GM18498 (cell line): ENCODE measurements around the gene PDLIM5.

Experiments
- ATAC-seq: cut with Tn5 transposase; IDR thresholded peaks from one replicate; pipeline ENCODE4 v1.9.1; 2021; ENCODE audit warnings: mild to moderate bottlenecking, moderate library complexity; ENCODE audit not compliant: unreplicated experiment

Gene PDLIM5

DNA sequence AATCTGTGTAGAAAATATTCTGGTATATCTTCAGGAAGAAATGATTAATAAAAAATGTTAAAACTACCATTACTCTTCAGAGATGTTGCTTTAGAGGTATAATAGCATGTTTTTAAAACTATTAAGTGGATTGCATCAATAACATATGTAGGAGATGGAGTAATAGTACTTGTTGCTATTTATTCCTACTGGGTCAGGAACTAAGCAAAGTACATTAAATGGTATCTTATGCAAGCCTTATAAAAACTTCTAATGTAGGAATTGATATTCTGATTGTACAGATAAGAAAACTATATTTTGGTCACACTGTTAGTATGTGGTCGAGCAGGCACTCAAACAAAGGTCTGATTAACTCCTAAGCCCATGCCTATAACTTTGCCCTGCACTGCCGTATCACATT is 31.4 kb upstream of the PDLIM5 start:
- no peak for ATAC-seq

DNA sequence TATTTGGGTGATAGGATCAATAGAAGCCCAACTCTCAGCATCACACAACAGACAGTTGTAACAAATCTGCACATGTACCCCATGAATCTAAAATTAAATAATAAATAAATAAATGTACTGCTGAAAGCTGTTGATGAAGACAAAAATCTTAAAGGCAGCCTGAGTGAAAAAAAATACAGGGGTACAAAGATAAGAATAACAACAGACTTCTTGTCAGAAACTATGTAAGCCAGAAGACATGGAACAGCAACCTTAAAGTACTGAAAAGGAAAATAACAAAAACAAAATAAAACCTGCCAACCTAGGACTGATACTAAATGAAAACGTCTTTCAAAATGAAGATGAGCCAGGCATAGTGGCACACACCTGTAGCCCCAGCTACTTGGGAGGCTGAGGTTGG is 25.0 kb upstream of the PDLIM5 start:
- no peak for ATAC-seq

DNA sequence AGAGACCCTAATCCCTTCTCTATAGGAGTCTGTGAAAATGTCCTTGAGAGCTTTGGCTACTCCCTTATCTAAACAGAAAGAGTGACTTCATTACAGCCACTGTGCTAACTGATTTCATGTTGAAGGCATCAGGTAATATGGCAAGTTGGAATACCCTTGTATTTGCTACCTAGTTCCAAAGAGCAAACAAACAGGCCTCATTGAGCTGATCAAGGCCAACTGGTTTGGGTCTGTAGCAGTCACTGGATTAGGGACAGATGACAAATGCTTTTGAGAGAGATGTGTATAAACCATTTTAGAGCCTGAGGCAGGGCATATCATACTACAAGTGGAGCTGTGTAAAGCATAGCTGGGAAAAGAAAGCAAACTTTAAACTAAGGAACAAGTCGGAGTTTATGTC is 22.9 kb upstream of the PDLIM5 start:
- no peak for ATAC-seq

DNA sequence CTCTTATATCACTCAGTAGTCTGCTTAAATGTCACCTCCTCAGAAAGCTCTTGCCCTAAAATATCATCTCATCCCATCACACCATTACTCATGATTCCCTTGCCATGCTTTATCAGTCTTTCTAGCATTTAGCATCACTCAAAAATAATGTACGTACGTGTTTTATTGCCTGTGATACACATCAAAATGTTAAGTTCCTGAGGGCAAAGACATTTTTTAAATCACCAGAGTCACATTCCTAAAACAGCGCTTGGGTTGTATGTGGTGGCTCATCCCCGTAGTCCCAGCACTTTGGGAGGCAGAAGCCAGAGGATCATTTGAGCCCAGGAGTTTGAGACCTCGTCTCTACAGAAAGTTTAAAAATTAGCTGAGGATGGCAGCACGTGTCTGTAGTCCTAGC is 21.3 kb upstream of the PDLIM5 start:
- ATAC-seq = no peak

DNA sequence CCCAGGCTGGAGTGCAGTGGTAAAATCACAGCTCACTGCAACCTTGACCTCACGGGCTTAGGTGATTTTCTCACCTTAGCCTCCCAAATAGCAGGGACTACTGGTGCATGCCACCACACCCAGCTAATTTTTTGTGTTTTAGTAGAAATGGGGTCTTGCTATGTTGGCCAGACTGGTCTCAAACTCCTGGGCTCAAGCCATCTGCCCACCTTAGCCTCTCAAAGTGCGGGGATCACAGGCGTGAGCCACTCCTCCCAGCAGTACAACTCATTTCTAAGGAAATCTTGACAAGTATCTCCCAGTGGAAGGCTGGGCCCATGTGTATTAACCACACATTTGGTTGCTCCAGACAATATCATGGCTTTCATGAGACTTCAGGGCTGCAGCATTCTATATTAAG is 20.4 kb upstream of the PDLIM5 start:
- ATAC-seq = no peak

DNA sequence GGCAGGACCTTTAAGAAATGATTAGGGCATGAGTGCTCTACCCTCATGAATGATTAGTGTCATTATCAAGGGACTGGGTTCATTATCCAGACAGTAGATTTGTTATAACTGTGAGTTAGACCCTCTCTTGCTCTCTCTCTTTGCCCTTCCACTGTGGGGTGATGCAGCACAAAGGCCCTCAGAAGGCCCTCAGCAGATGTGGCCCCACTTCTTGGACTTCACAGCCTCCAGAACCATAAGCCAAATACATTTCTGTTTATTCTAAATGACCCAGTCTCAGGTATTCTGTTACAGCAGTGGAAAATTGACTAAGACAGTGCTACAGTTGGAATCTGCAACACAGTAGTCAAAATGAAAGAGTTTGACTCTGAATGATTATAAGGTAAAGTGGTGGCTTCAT is 17.2 kb upstream of the PDLIM5 start:
- no peak for ATAC-seq

DNA sequence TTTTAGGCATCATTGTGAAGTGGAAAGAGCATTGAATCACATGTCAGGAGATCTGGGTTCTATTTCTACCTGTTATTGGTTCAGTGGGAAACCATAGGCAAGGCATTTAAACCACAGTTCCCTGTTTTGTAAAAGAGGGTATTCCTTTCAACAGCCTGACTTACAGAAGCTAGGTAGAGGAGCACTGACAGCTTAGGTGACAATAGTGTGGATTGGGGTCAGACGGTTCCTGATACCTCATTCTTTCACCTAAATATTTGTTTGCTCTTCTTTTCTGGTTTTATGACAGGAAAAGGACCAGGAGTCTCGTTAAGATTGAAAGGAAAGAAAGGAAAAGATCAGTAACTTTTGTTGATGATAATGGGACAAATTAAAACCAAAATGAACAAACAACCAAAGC is 15.9 kb upstream of the PDLIM5 start:
- no peak for ATAC-seq

DNA sequence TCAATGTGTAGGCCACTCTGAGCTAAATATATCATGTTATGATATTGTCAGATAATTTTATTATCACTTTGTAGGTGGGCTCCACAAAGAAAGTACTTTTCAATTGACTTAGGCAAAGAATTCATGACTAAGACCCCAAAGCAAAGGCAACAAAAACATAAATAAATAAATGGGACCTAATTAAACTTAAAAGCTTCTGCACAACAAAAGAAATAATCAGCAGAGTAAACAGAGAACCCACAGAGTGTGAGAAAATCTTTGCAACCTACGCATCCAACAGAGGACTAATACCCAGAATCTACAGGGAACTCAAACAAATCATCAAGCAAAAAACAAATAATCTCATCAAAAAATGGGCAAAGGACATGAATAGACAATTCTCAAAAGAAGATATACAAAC is 15.2 kb upstream of the PDLIM5 start:
- ATAC-seq = no peak

DNA sequence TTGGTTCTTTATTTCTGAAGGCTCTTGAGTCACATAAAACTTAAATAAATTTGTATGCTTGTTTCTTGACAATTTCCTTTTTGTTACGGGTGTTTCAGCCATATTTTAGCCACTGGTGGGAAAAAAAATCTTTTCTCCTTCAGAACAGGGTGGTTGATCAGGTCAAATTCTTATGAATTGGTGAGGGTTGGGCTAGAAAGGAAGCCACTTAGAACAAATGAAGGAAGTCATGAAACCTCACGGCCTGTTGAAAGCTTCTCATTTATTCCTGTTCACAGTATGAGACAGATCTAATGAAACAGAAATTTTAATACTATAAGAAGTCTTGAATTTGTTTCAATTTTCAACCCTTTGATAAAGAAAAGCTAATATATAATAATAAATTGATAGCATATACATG is 12.1 kb upstream of the PDLIM5 start:
- ATAC-seq = no peak

DNA sequence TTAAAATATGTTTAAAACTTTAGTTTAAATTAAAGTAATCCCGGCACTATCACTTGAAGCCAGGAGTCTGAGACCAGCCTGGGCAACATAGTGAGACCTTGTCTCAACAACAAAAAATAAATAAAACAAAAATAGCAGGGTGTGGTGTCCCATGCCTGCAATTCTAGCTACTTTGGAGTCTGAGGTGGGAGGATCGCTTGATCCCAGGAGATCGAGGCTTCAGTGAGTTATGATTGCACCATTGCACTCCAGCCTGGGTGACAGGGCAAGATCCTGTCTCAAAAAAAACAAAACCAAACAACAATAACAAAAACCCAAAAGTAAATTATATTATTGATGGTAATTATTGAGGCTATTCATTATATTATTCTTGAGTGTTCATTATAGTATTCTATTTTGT is 9.9 kb upstream of the PDLIM5 start:
- ATAC-seq = no peak

DNA sequence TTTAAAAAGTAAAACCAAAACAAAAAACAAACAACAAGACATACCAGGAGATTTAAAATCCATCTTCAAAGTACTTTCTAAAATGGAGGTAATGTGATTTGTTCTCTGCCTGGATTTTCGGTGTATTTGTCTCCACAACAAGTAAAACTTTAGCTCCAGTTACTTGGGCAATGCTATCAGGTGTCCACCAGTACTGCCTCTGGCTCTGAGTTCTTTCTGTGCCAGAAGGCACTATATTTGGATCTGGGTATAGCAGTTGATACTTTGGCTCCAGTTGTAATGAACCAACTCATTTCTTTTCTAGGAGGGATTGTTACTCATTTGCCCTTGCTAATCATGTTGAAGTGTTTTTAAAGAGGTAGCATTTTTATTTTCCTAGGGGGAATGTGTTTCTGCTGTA is 9.5 kb upstream of the PDLIM5 start:
- no peak for ATAC-seq

DNA sequence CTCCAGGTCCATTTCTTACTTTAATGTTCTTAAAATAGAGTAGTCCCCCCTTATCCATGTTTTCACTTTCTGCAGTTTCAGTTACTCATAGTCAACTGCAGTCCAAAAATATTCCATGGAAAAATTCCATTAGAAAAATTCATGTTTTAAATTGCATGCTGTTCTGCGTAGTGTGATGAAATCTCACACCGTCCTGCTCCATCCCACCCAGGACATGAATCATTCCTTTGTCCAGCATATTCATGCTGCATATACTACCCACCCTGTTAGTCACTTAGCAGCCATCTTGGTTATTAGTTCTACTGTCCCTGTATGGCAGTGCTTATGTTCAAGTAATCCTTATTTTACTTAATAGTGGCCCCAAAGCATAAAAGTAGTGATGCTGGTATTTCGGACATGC is 5.4 kb upstream of the PDLIM5 start:
- ATAC-seq = no peak

DNA sequence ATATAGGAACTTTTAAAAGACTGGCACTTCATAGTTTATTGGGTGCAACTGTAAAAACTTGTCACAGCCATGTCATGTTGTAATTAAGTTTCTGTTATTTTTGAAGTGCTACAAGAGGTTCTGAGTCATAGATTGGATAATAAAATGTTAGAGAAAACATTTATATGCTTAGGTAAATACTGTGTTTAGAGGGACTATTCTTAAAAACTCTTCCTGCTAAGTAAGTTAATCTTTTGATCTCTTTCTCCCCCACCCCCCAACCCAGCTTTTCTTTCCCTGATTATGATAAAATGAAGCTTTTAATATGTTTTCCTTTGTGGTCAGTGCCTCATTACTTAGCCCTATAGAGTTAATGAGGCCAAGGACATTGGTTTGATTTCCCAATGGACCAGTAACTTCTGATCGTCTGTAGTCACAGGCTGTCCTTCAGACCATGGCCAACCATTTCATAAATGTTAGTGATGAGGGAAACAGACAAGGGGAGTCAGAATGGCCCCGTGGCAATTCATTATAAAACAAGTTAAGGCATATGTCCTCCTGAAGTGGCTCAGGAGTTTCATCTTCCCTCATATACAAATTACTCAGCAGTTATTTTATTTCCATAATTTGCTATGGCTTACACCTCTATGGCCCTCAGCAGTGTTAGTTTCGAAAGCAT is 3.9 kb upstream of the PDLIM5 start:
- no peak for ATAC-seq

DNA sequence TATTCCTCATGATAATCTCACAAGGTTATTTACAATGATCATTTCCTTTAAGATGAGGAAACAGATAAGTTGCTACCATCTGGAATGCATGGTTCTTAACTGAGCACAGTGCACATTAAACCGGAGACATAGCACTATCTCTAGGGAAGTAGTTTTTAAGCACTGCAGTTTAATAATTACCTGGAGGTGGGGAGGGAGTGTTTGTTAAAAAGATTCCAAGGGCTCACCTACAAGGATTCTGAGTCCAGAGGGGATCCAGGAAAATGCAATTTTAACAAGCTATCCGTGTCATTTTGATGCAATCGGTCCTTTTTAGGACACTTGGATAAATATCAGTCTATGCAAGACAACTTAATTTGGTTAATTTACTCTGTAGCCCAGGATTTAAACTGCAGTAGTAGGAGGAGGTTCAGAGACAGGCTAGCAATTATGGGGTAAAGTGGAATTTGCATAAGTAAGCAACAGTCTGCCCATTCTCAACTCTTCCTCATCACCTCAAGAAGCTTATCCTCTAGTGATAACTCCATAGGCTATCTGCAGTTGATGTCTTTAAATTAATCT is 2.8 kb upstream of the PDLIM5 start:
- no peak for ATAC-seq

DNA sequence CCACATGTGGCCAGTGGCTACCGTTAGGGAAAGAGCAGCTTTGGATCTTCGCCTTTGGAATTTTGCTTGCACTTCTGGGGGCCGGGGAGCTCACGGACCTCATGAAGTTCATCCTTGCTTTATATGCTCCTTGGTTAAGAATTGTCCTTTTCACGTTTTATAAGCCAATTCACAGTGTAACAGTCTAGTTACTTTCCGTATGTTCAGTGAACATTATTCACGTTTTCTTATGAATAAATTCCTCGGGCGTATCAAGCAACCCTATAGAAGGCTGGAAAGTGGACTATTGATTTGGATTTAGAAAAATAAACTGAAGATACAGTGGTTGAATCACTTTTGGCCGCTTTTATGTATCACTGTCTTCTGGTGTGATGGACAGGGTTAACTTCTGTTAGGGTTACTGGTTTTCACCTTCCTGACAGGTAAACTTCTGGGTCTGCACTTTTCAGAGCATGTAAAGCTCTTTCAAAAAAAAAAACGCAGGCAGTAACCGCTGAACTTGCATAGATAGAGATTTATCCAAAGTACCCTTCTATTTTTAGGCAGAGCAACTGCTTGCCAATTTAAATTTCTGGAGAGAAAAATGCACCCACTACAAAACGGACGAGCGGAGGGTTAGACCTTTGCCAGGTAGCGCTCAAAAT is 569 bp upstream of the PDLIM5 start:
- no peak for ATAC-seq

DNA sequence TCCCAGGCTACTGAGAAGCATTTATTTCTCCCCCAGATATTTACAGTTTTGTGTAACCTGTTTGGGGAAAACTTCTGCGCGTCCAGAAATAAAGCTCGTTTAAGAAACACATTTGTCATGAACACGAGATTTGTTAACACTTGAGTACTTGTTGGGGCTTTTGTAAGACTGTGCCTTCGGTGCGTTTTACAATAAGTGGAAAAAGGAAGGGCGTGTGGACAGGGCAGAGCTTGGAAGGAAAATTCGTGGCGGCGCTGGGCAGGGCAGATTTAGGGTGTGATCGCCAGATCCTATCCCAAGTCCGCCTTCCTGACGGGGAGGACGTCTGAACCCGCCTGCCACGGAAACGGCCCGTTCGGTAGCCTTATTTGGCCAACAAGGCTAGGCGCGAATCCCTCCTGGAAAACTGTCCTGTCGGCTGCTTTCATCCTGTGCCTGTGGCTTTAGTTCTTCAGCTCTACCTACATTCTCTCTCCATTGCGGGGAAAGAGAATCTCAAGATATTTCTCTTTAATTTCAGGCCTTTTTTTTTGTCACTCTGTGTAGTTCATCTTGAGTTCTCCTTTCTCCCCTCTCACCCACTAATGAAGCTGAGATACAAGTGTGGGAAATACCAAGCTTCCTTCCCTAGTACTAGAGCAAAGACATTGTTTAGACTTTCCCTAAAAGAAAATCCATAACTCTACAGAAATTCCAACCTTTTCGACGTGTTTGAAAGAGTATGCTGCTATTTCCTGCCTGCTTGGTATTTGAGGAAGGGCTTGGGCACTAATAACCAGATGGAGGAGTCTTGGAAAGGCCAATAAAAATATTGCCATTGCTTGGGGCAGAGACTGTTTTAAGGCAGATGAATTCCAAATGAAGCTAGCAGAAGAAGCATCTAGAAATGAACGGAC is 982 bp downstream of the PDLIM5 start:
- peak; percentile 14 for ATAC-seq

DNA sequence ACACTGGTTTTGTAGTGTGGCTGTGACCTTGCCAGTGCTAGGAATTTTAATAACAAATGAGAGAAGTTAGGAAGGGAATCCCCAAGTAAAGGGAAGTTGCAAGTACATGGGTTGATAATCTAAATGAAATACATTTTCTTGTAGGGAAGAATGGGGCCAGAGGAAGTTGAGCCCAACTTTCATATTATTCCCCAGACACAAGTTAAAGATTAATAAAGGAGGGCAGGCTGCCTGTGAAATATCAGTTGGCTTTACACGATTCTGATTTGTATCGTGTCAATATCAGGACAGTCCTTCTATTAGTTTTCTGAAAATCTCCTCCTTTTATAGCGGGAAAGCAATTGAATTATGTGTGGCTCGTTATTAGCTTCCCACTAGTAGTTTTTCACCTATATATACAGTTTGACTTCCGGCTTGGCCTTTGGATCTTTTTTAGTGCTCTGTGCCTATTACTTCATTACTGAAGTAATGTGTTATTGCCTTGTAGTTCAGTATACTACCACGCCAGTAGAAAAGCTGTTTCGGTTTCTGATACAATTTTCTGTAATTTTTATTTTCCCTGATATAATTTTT is 1.7 kb downstream of the PDLIM5 start:
- ATAC-seq = no peak

DNA sequence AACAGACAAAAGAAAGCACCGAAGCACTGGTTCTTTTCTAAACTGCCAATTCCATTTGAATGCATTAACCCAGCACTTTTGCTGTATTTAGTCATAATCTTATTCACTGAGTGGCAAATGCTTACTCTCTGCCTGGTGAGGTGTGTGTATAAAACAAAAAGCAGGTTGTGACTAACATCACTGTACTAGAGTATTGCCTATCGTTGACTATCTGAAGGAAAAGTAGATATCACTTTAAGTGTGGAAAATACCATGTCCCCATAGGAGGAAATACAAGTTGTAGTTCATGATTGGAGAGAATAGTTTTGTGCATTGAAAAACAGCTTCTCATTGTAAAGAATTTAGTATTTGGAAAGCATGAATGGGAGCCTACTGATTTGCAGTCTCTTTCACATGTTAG is 2.7 kb downstream of the PDLIM5 start:
- ATAC-seq = no peak

DNA sequence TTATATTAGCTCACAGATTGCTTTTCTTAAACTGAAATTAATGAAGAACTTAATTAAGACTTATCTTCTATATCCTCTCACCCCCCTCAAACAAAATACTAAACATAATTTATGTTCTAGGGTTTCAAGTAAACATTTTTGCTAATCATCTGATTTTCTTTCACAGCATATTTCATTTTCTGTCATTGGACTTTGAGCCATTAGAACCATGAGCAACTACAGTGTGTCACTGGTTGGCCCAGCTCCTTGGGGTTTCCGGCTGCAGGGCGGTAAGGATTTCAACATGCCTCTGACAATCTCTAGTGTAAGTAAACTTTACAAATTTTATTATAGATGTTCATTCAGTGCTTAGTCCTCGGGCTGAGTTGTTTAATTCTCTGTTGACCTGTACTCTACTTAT is 3.3 kb downstream of the PDLIM5 start:
- ATAC-seq = no peak

DNA sequence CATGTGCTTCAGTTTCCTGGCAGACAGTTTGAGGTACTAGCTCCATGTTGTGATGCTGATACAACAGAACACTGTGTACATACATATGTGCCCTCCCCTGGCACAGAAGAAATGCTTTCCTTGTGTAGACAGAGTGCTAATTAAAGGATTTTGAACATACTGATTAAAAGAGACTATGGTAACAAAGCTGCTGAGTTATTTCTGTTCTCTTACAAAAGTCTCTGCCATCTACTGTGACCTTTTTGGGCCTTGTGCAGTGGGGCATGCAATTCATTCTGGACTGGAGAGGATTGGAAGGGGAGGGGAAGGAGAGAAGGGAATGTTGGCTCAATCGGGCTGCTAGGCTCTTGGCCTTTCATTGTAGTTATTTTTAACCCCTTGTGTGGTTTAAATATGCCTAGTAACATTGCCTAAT is 6.0 kb downstream of the PDLIM5 start:
- no peak for ATAC-seq

DNA sequence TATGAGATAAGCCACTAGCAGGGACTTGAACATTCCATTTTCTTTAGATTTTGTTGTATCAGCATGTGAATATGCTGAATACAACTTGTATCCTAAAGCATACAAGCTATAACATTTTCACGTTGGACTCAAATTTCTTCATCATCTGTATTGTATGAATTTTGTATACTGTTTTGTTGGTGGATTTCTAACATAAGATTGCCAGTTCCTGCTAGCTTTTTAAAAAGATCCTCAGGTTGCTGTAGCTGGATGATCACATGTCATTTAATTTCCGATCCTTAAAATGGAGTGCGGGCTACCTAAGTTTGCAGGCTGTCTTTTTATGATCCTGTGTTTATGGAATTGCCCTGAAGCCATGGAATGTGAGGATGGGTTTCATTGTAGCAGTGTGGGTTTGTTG is 6.9 kb downstream of the PDLIM5 start:
- ATAC-seq = no peak
